ENCODE results near the gene CHKB.
A peak's percentile ranks its signal among the peaks of the same experiment; 100 is the strongest.
"Not testable (repeated sequence)": the region's sequence is repeated elsewhere in the genome, so short reads cannot be mapped to it uniquely, and the experiment has no call there.

CHKB gene

DNA sequence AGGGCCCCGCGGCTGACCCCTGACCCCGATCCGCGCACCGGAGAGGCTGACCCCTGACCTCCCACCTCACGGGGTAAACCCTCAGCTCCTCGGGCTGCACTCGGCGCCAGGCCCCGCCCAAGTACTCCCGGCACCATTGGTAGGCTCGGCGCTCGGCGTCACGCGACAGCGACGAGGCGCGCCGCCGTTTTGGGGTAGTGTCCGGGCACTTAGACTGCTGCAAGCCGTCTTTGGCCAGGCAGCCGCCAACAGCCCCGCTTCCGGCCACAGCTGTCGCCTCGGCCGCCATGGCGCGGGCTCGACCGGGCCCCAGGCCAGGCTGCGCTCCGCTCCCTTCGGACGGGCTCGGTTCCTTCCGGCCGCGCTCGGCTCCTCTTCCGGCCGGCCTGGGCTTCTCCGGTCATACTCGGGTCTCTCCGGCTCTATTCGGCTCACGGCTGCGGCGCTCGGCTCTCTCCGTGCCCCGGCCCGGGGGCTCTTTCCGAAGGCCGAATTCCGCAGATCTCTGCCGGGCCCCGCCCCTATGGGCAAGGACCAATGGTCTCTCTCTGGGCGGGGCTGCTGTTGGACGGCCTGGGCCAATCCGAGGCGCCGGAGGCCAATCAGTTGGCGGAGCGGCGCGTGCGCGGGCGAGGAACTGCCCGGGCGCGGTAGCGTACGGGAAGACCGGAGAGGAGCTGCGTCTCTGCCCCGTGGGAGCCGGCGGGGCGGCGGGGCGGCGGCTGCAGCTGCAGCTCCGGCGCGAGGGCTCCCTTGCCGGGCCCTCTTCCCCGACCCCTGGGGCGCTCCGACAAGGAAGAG, at the start of gene CHKB:
Gene CHKB, minus strand, starts transcription at position 357 of the 801 bp plus-strand sequence. Its CDS starts 68 bp downstream, at position 289.
- DNase-seq = peak; percentile 84 to 99 (median 97)

DNA sequence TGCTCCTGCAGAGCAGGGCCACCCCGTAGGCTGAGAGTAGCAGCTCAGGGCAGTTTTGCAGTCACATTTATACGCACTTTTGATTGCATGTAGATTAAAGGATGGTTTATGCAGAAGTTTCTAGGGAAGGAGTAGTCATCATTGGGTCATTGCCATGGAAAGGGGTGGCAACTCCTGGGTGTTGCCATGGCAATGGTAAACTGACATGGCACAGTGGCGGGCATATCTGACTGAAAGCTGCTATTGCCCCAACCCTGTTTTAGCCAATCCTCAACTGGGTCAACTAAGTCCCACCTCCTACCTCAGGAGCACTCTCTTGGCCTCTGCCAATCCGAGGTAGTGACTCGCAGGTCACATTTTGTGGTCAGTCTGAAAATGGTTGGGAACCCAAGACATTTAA, 47.7 kb upstream of the CHKB start:
- no peak for DNase-seq

GRCh38 chr22:50628543-50629134, 46.0 kb upstream of the CHKB start:
- no peak for DNase-seq

DNA sequence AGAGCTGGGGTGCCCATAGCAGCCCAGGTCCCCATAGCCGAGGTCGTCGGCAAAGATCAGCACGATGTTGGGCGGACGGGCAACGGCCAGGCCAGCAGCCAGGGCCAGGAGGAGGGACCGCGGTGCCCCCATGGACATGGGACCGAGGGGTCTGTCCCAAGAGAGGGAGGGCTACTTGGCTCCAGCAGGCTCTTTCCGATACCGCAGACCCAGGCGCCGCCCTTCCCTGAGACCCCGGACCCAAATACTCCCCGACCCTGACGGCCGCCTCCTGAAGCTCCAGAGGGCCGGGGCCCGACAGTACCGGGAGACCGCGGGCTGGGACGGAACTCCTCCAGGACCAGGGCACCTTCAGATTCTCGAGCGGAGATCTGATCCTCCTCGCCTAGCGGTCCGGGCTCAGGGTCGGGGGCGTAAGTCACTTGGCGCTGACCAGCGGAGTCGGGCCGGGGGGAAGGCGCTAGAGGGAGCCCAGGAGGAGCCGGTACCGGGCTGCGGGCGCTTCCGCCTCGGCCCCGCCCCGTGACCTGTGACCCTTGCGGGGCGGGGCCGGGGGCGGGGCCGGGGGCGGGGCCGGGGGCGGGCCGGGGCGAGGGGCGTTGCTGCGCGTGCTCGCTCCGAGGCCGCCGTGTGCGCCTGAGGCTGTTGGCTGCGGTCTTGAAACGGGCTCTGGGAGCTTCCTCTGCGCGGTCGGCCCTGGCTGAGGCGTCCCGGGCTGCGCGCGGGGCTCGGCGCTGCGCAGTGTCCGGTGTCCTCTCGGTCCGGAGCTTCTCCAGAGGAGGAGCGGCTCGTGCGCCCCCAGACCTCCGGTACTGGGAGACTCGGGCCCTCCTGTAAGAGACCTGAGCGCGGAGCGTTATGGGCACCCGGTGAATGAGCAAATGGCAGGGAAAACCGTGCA, 45.2 kb upstream of the CHKB start, which contains the start of gene ARSA:
Gene ARSA, minus strand, starts transcription at position 511 of the 901 bp plus-strand sequence. Its CDS starts 373 bp downstream, at position 138.
- DNase-seq = peak in 49 of 56 donors; percentile 38 to 92 (median 77)

- no peak for DNase-seq
Measured at GRCh38 chr22:50626850-50627641, 44.4 kb upstream of the CHKB start.

DNA sequence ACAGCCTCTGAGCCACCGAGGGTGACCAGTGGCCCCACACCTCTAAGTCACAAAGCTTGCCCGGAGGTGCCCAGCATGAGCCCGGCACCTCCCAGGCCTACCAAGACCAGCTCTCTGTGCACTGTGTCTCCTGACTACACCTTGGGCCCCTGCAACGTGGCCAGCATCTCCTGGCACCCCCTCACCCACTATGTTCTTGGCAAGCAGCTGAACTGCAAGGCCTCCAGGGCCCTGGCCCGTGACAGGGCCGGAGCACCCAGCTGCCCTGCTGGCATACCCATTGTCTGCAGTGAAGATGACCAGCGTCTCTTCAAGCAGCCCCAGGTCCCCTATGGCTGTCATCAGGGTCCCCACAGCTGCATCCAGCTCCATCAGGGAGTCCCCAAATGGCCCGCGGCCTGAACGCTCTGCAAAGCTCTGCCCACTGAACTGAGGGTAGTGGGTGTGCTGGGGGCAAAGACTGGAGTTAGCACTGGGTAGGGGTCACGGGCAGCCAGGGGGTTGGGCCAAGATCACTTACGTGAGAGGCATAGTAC, 43.7 kb upstream of the CHKB start:
- DNase-seq = no peak

DNA sequence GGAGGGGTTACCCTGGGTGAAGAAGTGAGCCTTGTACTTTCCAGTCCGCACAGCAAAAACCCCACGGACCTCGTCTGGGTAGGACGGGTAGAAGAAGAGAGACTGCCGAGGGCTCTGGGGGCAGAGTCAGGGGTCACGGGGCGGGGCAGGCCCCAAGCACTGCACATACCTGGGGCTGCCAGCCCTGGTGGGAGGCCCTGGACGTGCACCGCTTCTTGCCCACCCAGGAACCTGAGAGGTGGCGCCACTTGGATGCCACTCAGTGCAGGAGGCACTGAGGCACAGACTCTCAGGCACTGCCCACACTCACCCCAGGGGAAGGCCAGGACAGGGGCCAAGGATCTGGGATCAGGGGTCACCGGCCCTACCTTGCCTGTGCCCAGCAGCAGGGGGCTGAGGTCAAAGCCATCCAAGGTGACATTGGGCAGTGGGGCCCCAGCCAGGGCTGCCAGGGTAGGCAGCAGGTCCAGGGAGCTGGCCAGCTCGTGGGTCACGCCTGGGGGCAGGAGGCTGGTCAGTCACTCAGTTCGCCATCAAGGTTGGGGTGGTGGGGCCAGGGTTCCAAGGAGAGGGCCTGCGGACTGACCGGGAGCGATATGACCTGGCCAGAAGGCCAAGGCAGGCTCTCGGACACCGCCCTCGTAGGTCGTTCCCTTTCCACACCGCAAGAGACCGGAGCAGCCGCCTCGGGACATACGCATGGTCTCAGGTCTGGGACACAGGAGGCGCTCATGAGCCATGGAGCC, 43.1 kb upstream of the CHKB start:
- no peak for DNase-seq

- no peak for DNase-seq
Measured at GRCh38 chr22:50625131-50625567, 42.5 kb upstream of the CHKB start.

DNA sequence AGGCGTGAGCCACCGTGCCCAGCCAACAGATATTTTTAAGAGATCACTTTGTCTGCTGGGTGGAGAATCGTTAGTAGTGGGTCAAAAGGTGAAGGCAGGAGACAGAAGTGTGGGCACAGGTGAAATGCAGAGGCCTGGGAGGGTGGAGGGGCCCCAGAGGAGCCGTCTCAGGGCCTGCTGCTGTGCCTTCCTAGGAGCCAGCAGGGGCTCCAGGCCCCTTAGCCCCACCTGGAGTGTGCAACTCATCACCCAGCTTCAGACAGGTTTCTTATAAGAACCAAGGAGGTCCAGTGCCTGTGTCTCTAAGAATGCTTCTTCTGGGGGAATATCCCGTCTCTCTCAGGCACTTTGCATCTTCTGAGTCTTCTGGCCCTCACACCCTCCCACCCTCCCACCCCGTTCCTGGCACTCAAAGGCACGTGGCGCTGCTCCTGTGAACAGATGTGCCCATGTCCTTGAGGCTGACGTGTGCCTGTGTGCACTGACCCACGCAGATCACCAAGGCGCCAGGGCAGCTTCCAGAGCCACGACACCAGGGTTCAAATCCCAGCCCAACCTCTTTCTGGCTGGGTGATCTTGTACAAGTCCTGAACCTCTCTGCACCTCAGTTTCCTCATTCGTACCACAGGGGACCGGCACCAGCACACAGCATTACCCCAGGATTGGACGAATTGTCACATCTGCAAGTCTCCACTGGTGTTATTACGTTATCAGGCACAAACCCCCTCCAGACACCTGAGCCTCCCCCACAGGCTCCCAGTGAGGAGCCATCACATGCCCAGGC, 41.9 kb upstream of the CHKB start:
- no peak for DNase-seq

- DNase-seq = no peak
Measured at GRCh38 chr22:50622723-50623327, 40.2 kb upstream of the CHKB start.

DNA sequence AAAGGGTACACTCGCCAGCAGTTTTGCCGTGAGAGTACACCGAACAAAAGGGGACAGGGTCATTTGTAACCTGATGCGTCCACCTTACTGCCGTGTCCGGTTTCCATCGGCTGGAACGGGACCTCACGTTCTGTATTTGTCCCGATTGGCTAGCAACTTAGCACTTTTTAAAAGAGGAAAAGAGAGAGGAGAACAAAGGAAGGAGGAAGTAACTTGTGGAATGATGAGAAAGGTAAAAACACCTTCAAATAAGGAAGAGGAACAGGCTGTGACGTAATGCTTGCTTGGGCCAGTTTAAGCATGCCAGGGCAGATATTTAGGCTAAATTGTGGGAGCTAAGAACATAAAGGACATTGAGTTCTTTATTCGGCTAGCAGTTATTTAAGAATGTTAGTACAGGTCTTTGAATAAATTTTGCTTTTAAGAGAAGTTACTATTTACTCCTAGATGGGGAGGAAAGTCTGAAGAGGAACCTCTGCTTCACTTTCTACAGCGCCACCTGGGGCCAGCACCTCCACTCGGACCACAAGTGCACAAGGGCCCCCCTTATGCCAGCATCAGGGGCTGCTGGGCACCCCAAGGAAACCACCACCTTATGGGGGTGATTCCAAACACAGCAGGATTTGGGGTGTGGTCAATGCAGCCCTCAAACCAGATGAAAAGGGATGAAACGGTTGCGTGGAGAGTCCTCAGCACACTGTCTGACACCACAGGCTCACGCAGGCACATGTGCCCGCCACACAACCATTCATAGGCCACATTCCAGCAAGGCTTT, 39.5 kb upstream of the CHKB start:
- no peak for DNase-seq

DNA sequence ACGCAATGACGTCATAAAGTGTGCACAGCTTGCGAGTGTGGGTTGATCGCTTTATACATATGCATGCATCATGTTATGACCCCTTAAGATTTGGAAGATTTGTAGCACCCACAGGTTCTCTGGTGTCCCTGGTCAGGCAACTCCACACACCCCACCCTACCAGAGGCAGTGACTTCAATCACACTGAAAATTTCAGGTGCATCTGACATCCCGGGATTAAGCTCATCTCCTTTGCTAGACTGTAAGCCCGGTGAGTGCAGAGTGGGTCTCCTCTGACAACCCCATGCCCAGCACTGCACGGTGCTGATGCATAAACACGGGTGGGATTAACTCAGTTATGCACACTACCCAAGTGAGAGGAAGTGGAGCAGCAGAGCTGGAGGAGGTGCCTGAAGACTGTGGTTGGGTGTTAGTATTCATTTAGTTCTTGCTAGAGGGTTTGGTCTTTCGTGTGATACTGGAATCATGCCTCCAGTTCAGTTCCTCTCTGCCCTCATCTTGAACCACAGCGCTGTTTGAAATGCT, 38.8 kb upstream of the CHKB start:
- peak in 1 of 56 donors; percentile 11 for DNase-seq

DNA sequence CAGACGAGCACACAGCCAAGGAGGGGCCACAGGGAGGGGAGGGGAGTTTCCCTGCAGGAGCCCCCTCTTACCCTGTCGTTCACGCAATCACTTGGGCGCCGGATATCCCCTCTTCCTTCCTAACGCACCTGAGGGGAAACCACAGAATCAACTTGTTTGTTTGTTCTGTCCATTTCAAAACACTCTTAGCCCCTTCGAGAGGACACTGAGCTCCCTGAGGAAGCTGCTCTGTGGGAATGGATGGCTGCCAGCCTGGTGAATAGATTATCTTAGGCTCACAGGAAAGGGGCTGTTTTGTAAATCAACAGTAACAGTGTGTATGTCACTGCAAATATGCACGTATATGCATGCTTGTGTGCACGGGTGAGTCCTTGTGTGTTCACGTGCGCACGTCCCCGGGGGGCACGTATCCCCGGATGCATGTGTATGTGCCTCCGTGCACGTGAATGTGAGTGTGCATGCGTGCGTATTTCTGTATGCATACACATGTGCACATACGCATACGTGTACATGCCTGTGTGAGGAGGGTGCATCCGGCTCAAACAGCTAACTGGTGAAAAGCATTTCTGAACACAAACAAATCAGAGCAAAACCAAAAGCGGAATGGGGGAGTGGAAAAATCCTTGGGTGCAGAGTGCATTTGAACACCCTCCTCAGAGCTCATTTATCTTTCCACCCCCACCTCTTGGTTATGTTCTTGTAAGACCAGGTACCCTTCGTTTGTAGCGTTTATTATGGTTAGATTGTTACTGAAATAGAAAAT, 38.1 kb upstream of the CHKB start:
- DNase-seq = peak in 25 of 56 donors; percentile 22 to 74 (median 47)

- DNase-seq = not testable (repeated sequence)
Measured at GRCh38 chr22:50614296-50614695, 31.6 kb upstream of the CHKB start.

DNA sequence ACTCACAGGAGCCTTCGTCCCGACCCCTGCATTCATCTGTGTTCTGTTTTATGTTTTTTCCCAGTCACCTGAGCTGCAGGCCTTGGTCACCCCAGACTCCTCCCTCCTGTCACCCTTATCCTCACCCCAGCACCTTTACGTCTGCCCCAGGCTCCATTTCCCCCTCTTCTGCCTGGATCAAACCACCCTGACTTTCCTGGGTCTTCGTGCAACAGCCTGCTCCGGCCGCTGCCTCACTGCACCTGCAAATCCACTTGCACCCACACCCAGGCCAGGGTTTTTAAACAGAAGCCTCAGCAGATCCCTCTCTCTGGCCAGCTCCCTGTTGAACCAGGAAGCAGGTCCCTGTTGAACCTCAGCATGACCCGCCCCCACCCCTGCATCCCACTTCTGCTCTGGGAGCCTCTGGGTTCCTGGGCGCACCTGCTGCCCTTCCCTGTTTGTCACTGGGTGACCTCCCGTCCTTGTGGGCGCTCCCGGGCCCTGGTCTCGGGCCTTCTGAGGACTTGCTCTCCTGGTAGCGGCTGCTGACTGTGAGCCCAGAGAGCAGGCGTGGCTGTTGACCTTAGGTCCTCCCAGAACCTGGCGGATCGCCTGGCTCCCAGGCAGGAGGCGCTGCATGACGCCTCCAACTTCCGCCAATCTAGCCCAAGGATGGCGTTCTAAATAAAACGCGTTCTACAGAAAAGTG, 30.8 kb upstream of the CHKB start:
- DNase-seq = no peak

Data from amygdala (tissue), 56 donors.